Skeletal muscle tissue (tissue), 4 donors: ENCODE results near the gene AHCTF1. TPM values are rescaled to one million over a fixed set of nuclear protein-coding genes. Genes with fewer than 3 reads are reported as not detected.
"Not testable (repeated sequence)": the region's sequence is repeated elsewhere in the genome, so short reads cannot be mapped to it uniquely, and the experiment has no call there.

Experiments used
- H3K27ac ChIP-seq: one replicate; pipeline ENCODE4 v1.7.0; 2013; ENCODE audit warnings: mild to moderate bottlenecking, low read depth, low read length, inconsistent platforms
- H3K27me3 ChIP-seq, 3 donors: one replicate each; pipeline ENCODE4 v1.7.0; 2013; ENCODE audit warnings: low read length in 3 of 3; ENCODE audit not compliant: control insufficient read depth in 3 of 3, insufficient read depth in 3 of 3
- H3K36me3 ChIP-seq, 3 donors: one replicate each; pipeline ENCODE4 v1.7.0; 2013; ENCODE audit warnings: low read length in 3 of 3; ENCODE audit not compliant: control insufficient read depth in 3 of 3, insufficient read depth in 3 of 3
- H3K4me1 ChIP-seq, 3 donors: one replicate each; pipeline ENCODE4 v1.7.0; 2013; ENCODE audit warnings: low read length in 3 of 3, mild to moderate bottlenecking in 3 of 3; ENCODE audit not compliant: control insufficient read depth in 3 of 3, insufficient read depth in 3 of 3
- H3K4me3 ChIP-seq, 3 donors: one replicate each; pipeline ENCODE4 v1.7.0; 2013; ENCODE audit warnings: low read length in 3 of 3
- H3K9ac ChIP-seq, 3 donors: one replicate each; pipeline ENCODE4 v1.7.0; 2013; ENCODE audit warnings: low read length in 3 of 3, mild to moderate bottlenecking in 3 of 3, moderate library complexity in 2 of 3, low read depth in 1 of 3
- H3K9me3 ChIP-seq, 3 donors: one replicate each; pipeline ENCODE4 v1.7.0; 2013; ENCODE audit warnings: low read length in 3 of 3; ENCODE audit not compliant: control insufficient read depth in 3 of 3
- total RNA-seq: library from RNA; depleted of rRNA; stranded (reverse); fragments of >200 nt; gene quantifications from one replicate; pipeline ENCODE4 v1.2.3, GENCODE V29; 2014
- donor health status: Osteomylitis.

Gene AHCTF1
- total RNA-seq, 1 donor from 2014 or later, result 19.3 TPM

DNA sequence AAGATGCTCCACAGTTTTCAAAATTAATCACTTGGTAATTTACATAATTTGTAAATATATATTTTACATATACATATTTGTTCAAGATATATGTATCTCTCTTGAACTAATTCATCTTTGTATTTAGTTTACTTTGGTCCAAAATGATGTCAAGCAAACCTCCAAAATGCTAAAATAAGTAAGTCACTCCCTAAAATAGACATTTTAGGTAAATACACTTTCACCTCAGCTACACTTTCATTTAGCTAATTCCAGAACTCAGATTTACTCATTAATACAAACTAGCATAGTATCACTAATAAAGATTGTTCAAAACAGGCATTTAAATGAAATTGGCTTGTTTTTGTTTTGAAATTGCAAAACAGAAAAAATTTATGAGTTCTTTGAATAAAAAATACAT lies 40.6 kb downstream of the AHCTF1 start:
- Histone ChIP-seq H3K9me3 (no peaks in the 10 kb centered on the region), H3K4me3 (no peak overlapping the region), H3K27me3 (no peaks in the 10 kb centered on the region), H3K4me1 (no peaks in the 10 kb centered on the region), H3K27ac (no peak overlapping the region), H3K36me3 (peaks cover 19 to 56% (median 35%) of the 10 kb centered on the region in 3 donors), H3K9ac (no peak overlapping the region)

DNA sequence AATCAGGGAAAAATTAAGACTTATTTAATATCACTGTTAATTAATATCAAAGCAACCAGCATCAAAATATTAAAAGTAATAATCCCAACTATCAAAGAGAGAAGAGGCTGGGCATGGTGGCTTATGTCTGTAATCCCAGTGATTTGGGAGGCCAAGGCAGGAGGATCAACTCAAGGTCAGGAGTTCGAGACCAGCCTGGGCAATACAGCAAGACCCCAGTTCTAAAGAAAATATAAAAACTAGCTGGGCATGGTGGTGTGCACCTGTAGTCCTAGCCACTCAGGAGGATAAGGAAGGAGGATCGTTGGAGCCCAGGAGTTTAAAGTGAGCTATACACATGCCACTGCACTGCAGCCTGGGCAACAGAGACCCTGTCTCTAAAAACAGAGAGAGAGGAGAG lies 43.2 kb downstream of the AHCTF1 start:
- no peak overlapping the region for H3K9ac ChIP-seq

DNA sequence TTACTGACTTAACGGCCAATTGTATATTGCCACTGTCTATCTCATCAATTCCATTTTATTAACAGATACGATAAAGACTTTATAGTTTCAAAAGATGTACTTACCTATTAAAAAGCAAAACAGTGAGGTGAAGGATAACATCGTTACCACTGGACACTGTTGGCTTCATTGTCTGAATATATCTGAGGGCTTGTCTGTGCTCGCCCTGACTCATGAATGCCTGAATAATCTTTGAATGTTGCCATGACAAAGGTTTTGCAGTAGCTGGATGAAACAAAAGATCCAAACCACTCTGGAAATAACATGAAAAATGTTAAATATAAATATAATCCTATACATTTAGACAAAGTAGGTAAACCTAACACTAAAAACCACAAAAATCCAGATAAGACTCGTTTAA lies 46.4 kb downstream of the AHCTF1 start:
- not testable (repeated sequence) for H3K27me3 ChIP-seq, H3K9me3 ChIP-seq, H3K4me3 ChIP-seq, H3K9ac ChIP-seq, H3K27ac ChIP-seq, H3K4me1 ChIP-seq
- peaks cover 13 to 35% (median 16%) of the 10 kb centered on the region in 3 donors for H3K36me3 ChIP-seq

More for the DNA sequence above, 43.2 kb downstream of the AHCTF1 start:
- H3K4me3 ChIP-seq, result no peak overlapping the region
- H3K9me3 ChIP-seq, result no peaks in the 10 kb centered on the region
- peaks cover 13 to 44% (median 22%) of the 10 kb centered on the region in 3 donors for H3K36me3 ChIP-seq
- H3K27me3 ChIP-seq, result no peaks in the 10 kb centered on the region
- H3K27ac ChIP-seq, result no peak overlapping the region
- no peaks in the 10 kb centered on the region for H3K4me1 ChIP-seq

DNA sequence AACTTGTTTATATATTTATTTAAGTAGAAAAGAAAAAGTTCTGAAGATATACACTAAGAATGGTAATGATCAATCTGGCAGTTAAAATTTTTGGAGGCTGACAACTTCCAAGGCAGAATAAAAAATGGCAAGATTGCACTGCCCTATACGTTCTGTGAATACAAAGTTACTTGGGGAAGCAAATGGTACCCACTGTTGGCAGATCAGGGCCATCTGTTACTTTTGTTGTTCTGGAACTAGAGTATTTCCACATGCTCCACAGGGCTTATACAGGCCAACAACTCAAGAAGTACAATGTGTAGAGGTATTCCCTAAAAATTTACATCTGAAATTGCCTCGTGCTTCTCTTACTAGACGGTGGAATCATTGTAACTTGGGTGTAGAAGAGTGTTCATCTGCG lies 53.2 kb downstream of the AHCTF1 start:
- Histone ChIP-seq H3K4me1 (no peaks in the 10 kb centered on the region), H3K36me3 (peaks cover 6 to 36% (median 18%) of the 10 kb centered on the region in 3 donors)

DNA sequence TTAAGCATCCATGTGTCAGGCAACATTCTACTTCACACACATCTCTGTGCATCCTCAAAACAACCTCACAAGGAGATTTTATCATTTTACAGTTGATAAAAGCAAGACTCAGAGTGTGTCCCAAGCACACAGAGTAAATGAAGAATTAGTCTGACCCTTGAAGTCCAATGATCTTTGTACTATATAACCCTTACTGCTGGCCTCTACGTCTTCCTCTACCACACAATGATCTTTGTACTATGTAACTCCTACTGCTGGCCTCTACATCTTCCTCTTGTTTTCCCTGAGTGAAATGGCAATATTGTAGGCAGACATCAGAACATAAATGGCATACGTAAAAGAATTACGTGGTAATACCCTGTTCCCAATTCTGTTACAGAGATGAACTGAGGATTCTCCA lies 55.3 kb downstream of the AHCTF1 start:
- Histone ChIP-seq H3K36me3 (peaks cover 6 to 43% (median 25%) of the 10 kb centered on the region in 3 donors), H3K27me3 (no peaks in the 10 kb centered on the region), H3K9ac (no peak overlapping the region), H3K4me3 (no peak overlapping the region), H3K27ac (no peak overlapping the region), H3K9me3 (no peaks in the 10 kb centered on the region), H3K4me1 (no peaks in the 10 kb centered on the region)

More for the DNA sequence above, 53.2 kb downstream of the AHCTF1 start:
- Histone ChIP-seq H3K27me3 (no peaks in the 10 kb centered on the region), H3K9ac (no peak overlapping the region), H3K4me3 (no peak overlapping the region), H3K9me3 (no peaks in the 10 kb centered on the region), H3K27ac (no peak overlapping the region)

DNA sequence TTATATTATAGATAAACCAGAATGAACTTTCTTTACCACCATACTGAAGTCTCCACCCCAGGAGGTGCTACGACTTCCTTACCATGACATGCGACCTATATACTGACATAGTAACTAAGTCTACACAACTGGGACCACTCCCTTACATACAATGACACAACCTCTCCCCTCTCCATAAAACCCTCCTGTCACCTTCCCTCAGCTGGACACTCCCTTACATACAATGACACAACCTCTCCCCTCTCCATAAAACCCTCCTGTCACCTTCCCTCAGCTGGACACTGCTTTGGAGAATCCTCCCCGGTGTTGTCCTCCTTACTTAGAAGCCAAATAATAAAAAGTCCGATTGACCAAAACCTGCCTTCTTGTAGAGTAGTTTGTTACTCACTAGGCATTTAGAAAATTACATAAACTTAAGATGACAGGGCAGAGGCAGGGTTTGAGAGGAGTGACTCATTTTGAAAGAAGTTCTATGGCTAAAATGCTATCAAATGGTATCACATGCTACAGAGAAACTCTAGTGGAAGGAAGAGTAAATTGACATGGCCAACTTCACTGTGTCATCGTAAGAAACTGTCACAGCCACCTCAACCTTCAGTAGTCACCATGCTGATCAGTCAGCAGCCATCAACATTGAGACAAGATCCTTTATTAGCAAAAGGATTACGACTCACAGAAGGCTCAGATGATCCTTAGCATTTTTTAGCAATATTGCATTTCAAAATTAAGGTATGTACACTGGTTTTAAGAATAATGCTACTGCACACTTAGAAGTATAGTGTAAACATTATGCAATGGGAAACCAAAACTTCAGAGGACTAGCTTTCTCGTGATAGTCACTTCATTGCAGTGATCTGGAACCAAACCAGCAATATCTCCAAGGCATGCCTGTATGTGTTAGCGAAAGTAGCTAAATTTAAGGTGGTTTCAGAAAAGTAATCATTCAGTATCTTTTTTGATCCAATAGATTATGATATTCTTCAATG lies 56.4 kb downstream of the AHCTF1 start:
- Histone ChIP-seq H3K9ac (no peak overlapping the region), H3K4me3 (no peak overlapping the region), H3K4me1 (no peaks in the 10 kb centered on the region), H3K27me3 (no peaks in the 10 kb centered on the region), H3K27ac (no peak overlapping the region), H3K36me3 (peaks cover 6 to 43% (median 25%) of the 10 kb centered on the region in 3 donors), H3K9me3 (no peaks in the 10 kb centered on the region)

DNA sequence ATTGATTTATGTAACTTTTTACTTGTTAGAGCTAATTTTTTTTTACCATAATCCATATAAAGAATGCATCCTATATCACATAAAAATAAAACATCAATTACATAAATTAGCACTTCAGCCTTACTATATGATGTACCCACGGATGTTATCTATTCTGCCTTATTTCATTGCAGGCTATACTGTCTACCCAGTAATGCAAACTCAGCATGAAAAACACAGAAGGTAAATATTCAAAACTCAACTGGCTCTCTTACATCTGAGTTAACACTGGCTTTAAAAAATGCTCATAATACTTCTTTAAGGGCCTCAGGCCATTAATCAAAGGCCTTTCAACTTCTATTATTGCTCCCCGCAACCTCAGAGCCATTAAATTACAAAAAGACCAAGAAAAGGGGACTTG lies 65.8 kb downstream of the AHCTF1 start:
- Histone ChIP-seq H3K4me1 (no peaks in the 10 kb centered on the region), H3K9ac (no peak overlapping the region), H3K27me3 (no peaks in the 10 kb centered on the region), H3K4me3 (no peak overlapping the region), H3K36me3 (peaks cover 12 to 22% (median 12%) of the 10 kb centered on the region in 3 donors), H3K9me3 (no peaks in the 10 kb centered on the region), H3K27ac (no peak overlapping the region)

DNA sequence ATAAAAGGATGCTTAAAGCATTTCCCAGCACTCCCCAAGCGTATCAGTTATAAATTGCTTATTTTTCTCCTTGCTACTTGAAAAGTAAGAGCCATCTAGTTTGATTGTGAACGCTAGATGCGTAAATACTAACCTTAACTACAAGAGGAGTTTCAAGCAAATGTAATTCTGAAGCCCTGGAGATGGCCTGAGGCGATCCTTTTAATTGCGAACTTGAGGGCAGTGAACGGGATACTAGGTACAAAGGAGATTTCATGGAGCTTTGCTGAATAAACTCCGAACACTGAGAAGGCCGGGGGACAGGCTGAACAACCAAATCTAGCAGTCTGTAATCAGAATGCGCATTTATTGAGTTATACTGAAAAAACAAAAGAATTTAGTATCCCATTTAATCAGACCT lies 68.0 kb downstream of the AHCTF1 start:
- H3K4me3 ChIP-seq, H3K9ac ChIP-seq, H3K9me3 ChIP-seq, H3K27ac ChIP-seq, H3K27me3 ChIP-seq, H3K4me1 ChIP-seq: not testable (repeated sequence)
- peaks cover 13 to 29% (median 26%) of the 10 kb centered on the region in 3 donors for H3K36me3 ChIP-seq

DNA sequence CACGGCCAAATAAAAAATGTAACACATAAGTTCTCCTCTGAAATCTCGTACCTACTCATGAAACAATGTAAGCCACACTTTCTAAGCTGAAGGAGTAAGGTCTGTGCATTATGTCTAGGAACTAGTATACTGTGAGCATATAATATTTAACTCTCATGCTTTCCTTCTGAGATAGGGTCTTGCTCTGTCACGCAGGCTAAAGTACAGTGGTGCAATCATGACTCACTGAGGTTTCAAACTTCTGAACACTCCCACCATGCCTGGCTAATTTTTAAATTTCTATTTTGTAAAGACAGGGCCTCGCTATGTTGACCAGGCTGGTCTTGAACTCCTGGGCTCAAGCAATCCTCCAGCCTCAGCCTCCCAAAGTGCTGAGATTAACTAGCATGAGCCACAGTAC lies 71.3 kb downstream of the AHCTF1 start:
- Histone ChIP-seq H3K27ac (no peak overlapping the region), H3K27me3 (no peaks in the 10 kb centered on the region), H3K9me3 (no peaks in the 10 kb centered on the region), H3K9ac (no peak overlapping the region), H3K4me1 (no peaks in the 10 kb centered on the region), H3K4me3 (no peak overlapping the region), H3K36me3 (peaks cover 22 to 51% (median 40%) of the 10 kb centered on the region in 3 donors)

DNA sequence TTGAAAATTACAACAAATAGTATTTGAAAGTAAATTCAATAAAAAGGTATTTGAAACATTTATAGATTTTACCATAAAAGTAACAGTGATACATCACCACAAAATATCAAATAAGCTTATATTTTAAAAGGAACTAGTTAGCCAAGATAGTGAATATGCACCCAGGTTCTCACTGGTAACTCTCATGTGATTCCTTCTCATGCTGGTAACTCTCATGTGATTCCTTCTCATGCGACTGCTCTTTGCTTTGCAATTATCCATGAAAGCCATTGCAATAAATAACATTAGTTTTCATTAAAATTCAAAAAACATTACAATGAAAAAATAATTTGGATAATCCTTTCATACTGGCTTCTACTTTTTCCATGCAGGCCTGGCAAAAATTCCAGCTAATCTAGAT lies 75.4 kb downstream of the AHCTF1 start:
- H3K9me3 ChIP-seq, result no peaks in the 10 kb centered on the region
- H3K36me3 ChIP-seq, result peaks cover 29 to 66% (median 54%) of the 10 kb centered on the region in 3 donors
- no peak overlapping the region for H3K27ac ChIP-seq
- no peak overlapping the region for H3K4me3 ChIP-seq
- no peaks in the 10 kb centered on the region for H3K27me3 ChIP-seq
- no peak overlapping the region for H3K9ac ChIP-seq
- H3K4me1 ChIP-seq, result no peaks in the 10 kb centered on the region
